Activated CD4-positive, alpha-beta T cell treated with anti-CD3 and anti-CD28 coated beads, Interleukin-2, amount 50 U/mL, for 48 hours (primary cell): ENCODE results near the gene TCEAL4.
"Not testable (repeated sequence)": the region's sequence is repeated elsewhere in the genome, so short reads cannot be mapped to it uniquely, and the experiment has no call there.

Source experiments
- DNase-seq, 2 experiments: peaks; one replicate each; pipeline ENCODE4 v3.0.0-alpha.2; 2020

The TCEAL4 gene

DNA sequence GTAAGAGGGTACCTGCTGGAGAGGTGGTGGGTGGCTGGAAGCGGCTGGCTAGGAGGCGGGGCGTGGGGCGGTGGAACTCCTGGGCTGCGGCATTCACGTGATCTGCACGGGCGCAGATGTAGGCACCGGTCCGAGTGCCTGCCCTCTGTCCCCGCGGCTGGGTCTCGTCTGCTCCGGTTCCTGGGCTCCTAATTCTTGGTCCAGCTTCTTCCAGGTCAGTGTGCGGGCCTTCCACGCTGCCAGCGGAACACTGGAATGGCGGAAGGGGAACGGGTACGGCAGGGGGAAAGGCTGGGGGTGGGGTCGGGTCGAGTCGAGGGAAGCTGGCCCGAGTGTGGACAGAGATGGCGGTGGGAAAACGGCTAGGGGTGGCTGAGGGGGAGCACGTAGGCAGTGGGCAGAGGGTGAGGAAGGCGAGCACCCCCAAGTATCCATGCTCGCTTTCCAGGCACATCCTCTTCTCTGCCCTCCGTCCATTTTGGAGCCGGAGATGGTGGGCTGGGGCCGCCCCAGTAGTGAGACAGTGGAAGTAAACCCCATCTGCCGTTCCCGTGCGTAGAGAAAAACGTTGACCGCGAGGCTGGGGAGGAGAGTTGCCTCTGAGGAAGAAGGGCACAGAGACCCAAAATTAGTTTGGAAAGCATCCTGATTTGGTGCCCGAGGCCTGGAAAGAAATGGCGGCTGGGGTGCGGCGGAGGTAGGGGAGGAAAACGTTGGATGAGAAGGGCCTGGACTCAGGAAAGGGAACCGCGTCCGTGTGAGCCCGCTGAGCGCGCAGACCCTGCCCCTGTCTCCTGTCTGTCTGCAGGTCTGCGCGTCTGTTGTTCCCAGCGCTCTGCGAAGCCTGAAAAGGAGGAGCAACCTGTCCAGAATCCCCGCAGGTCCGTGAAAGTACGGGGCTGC is at the start of gene TCEAL4:
TCEAL4 (plus strand) TSS at position 105 of the 903 bp plus-strand sequence. CDS start 1,161 bp downstream, outside the sequence.
- peak; percentile 48 to 56 for DNase-seq

- no peak for DNase-seq
Observed at GRCh38 chrX:103536071-103536470, 49.2 kb upstream of the TCEAL4 start.

GRCh38 chrX:103536732-103537131 is 48.6 kb upstream of the TCEAL4 start:
- DNase-seq, result no peak

DNA sequence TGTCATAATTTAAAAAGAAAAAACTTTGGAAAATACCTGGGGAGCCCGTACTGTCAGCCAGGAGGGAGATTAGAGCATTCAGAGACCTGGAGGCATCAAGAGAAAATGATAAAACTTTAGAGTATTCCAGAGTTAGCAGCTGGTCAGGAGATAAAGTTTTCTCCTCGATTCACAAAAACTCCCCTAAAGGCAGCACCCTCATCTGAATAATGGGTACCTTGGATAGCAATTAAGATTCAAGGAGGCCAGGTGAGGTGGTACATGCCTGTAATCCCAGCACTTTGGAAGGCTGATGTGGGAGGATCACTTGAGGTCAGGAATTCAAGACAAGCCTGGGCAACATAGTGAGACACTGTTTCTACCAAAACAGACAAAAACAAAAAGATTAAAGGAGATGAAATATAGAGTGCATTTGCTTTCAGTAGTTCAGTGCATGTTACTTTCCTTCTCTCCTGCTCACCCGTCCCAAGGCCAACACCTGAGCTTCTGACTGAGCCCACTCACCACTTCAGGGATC is 47.4 kb upstream of the TCEAL4 start:
- DNase-seq, result no peak

DNA sequence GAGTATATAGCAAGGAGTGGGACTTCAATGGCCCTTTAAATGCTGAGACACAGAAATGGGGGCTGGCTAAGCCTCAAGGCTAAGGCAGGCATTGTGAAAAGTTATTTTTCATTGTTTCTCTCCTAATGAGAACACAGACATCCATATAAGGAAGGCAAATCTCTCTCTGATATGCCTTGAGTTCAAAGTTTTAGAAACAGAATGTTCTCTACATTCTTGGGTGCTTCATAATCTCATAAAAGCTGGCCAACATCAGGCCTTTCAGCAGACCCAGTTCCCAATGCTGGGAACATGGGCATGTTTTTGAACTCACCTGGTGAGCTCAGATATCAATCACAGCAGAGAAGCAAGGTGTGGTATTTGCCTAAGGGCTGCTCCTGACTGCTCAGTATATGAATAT is 46.6 kb upstream of the TCEAL4 start:
- DNase-seq, result no peak

DNA sequence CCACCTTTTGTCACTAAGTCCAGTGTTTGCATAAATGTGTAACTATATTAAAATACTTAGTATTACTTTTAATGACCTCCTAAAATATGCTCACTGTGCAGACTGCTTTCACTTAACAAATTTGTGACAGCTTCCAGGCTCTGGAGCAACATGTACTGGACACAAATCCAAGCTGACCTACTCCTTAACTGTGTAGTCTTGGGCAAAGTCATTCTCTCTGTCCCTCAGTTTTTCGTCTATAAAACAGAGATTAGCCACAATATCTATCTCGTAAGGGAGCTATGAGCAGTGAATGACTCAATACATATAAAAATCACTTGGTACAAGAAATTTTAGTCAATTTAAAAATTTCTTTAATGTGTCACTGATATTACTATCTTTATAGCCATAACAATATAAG is 45.6 kb upstream of the TCEAL4 start:
- DNase-seq, result no peak

DNA sequence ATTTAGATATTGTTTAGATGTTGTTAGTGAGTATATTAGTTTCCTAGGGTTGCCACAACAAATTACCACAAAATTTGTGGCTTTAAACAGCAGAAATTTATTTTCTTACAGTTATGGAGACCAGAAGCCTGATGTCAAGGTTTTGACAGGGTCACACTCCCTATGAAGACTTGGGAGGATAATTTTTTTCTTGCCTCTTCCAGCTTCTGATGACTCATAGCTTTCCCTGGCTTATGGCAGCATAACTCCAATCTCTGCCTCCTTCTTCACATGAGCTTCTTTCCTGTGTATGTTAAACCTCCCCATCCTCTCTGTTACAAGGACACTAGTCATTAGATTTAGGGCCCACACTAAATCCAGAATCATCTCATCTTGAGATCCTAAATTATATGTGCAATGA is 45.2 kb upstream of the TCEAL4 start:
- no peak for DNase-seq

DNA sequence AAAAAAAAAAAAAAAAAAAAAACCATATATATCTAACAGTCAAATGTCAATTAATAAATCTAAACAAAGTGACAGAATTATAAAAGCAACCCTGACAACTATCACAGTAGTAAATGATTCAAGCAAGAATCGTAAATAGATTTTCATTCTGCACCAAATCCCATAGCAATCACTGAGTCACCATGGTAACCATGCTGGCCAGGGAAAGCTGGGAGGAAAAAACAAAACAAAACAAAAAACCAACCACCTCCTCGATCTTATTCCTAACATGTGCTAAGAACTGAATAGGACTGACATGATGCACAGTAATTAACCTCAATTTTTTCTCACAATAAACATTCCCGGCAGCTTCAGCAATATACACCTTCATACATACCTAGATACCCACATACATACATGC is 35.4 kb upstream of the TCEAL4 start:
- DNase-seq, result no peak

DNA sequence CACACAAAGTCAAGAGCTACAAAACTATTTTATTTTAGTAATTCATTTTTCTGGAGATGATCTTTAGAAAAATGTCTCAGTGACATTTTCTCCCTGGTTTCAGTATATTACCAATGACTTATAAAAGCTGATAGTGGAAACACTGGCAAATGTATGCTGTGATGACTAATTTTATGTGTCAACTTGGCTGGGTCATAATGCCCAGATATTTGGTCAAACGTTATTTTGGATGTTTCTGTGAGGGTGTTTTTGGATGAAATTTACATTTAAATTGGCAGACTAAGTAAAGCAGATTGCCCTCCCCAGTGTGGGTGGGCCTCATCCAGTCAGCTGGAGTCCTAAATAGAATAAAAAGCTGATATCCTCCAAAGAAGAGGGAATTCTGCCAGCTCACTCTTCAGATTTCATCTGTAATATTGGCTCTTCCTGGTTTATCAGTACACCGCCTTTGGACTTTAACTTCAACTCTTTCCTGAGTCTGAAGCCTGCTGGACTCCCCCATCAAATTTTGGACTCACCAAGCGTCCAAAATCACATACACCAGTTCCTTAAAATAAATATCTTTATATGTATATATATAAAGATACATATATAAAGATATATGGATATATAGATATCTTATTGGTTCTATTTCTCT is 34.8 kb upstream of the TCEAL4 start:
- no peak for DNase-seq

DNA sequence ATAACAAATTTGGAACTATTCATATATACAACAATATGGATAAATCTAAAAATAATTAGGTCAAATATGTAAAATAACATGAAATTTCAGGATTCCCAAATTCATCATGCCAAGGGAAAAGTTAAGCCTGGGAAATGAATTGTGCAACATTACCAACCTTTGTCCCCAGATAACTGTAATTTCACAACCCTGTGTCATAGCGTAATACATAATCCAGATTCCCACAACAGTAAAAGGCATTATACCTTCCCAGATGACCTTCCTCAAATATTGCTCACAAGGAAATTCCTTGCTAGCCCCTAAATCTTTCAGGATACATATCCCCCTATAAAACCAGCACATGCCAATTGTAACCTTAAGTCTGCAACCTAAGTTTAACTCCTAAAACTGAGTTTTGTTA is 33.1 kb upstream of the TCEAL4 start:
- no peak for DNase-seq

DNA sequence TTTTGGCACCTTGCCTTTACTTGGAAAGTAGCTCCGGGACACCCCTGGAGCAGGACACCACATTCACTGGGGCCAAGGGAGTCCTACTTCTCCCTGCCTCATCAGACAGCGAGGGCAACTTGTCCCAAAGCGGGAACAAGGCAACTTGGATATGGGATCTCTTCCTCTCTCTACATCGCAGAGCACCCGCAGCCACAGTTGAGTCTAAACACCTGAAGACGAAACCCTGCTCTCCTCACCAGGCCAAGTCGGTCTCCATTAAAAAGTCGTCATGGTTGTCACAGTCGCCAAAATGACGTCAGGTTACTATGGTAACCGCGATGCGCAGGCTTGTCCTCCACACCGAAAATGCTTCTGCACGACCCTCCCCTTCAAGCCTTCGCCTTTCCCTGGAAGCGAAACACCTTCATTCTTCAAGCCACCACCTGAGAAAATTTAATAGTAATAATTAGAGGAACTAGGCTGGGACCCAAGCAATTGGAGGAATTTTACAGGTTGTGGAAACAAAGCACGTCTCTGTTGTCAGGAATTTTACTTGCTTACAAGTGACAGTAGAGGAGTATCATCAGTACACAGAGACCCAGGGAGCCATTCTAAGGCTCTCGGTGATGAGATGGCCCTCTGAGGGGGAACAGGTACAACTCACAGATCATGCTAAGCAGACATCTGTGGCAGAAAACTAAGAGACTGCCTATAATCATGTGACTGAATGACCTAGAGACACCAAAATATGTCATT is 30.5 kb upstream of the TCEAL4 start:
- DNase-seq, result peak; percentile 64 to 72

DNA sequence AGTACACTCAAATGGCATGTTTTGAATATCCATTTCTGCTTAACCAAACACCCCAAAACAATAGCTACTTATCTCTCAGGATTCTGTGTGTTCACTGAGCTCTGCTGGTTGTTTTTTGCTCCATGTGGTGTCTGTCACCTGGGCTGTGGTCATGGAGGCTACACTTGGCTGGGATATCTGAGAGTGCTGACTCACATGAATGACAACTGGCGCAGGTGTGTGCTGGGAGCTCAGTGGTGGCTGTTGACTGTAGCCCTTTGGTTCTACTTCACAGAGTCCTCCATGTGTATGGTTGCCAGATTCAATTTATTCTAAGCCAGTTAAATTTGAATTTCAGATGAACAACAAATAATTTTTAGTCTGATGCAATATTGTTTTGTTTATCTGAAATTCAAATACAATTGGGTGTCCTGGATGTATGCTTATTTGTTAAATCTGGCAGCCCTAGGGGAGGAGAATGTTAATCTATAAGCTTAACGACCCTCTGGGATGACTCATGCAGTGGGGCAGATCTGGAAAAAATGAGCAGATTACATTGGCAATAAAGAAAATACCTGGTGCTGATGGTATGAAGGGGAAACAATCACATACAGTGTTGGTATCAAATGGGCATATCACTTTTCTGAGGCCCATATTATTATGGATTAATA is 28.2 kb upstream of the TCEAL4 start:
- DNase-seq, result no peak

- no peak for DNase-seq
Observed at GRCh38 chrX:103560256-103560655, 25.1 kb upstream of the TCEAL4 start.

DNA sequence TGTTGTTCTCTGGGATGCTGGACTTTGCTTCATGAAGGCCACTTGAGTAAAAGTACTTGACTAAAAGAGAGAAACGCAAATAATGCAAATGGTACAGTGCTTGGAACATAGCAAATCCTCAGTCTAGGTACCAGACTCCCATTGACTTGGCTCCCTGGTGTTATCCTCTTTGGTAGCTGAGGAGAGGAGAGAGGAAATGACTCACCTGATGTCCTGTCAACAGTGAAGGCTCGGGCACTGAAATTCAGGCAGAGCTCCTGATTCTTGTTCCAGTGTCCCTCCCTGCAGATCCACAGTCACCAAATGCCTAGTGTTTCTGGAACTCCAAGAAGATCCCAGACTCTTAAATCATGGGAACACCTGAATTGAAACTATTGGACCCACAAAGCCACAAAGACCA is 22.5 kb upstream of the TCEAL4 start:
- DNase-seq, result no peak

GRCh38 chrX:103565197-103565596 is 20.1 kb upstream of the TCEAL4 start:
- DNase-seq, result no peak

DNA sequence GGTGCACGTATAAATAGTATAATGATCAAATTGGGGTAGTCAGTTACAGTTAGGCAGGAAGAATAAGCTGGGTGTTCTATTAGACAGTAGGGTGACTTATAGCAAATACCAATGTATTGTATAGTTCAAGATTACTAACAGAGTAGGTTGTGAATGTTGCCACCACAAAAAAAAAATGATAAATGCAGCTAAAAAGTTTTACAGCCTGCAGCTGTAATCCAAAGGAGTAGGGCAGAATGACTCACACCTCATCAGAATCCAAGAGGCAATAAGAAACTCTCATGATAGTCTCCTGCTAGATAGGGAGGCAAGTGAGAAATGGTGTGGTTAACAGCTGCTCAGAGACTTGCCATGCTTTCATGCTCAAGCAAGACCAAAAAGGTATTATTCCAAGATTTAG is 19.6 kb upstream of the TCEAL4 start:
- no peak for DNase-seq

DNA sequence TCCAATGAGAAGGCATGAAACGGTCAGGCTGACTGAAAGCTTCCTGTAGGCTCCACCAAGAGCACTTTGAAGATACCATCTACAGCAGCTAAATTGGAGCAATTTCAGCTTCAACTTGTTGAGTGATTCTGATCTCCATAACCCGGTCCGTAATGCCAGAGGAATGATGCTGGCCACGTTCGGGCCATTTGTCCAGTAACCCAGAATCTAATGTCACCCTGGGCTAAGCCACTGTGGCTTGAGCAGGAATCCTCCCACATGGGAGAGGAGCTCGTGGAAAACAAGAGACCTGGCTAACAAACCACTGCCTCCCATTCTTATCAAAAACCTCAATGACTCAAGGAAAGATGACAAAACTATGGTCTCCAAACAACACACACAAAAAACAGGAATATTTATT is 14.2 kb upstream of the TCEAL4 start:
- DNase-seq, result no peak

- no peak for DNase-seq
Observed at GRCh38 chrX:103571726-103572125, 13.6 kb upstream of the TCEAL4 start.

DNA sequence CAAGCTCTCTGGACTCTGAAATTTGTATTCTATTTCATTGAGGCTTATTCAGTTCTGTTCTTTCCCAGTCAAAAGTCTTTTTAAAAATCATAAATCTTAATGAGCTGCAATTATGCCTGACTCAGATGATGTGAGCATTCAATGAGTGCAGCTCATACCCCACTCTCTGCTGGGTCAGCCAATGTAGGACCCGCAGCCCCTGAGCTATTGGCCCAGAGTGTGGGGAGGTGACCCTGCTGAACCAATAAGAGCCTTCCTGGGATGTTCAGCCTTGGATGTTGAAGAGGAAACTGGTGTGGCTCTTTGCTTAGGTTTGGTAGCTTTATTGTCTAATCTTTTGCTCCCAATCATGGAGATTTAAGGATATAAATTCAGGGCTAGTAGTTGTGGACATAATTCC is 12.1 kb upstream of the TCEAL4 start:
- no peak for DNase-seq

GRCh38 chrX:103584596-103584995 is 719 bp upstream of the TCEAL4 start:
- no peak for DNase-seq

- DNase-seq, result peak in 1 of 2 experiments; percentile 3
Observed at GRCh38 chrX:103586314-103586646, 965 bp downstream of the TCEAL4 start.

- DNase-seq, result no peak
Observed at GRCh38 chrX:103586659-103587058, 1.3 kb downstream of the TCEAL4 start.

GRCh38 chrX:103592295-103592694 is 7.0 kb downstream of the TCEAL4 start:
- not testable (repeated sequence) for DNase-seq
